DMS 273 (cell line): Measurements from ENCODE around the gene LIPK.
A peak's percentile ranks its signal among the peaks of the same experiment; 100 is the strongest.

ENCODE experiments used
- DNase-seq: peaks from one replicate; lab custom pipeline; 2025; ENCODE audit not compliant: unreplicated experiment; lab: John Stamatoyannopoulos, UW

The LIPK gene

GRCh38 chr10:88783724-88784123, 77.7 kb downstream of the LIPK start:
- no peak for DNase-seq

- no peak for DNase-seq
Measured at GRCh38 chr10:88786032-88786770, 80.2 kb downstream of the LIPK start.

- no peak for DNase-seq
Measured at GRCh38 chr10:88787463-88787862, 81.4 kb downstream of the LIPK start.

GRCh38 chr10:88788924-88789323, 82.9 kb downstream of the LIPK start:
- no peak for DNase-seq

GRCh38 chr10:88791924-88792323, 85.9 kb downstream of the LIPK start:
- peak; percentile 52 for DNase-seq

- DNase-seq = no peak
Measured at GRCh38 chr10:88792661-88793060, 86.6 kb downstream of the LIPK start.

GRCh38 chr10:88793712-88794299, 87.8 kb downstream of the LIPK start:
- DNase-seq = no peak

- DNase-seq = no peak
Measured at GRCh38 chr10:88794731-88795130, 88.7 kb downstream of the LIPK start.

GRCh38 chr10:88800152-88801125, 94.4 kb downstream of the LIPK start:
- DNase-seq = peak; percentile 51
